ENCODE results near the gene RTEL1.

Gene RTEL1

GRCh38 chr20:63740070-63740626 is 82.0 kb downstream of the RTEL1 start:
- H3K9ac ChIP-seq (ENCODE audit: low read depth, low read length) = peak overlapping the region; percentile 74
- H3K4me1 ChIP-seq (ENCODE audit: insufficient read depth, low read length) = peaks cover 22% of the 10 kb centered on the region
- peaks cover 61% of the 10 kb centered on the region for H3K36me3 ChIP-seq (ENCODE audit: insufficient read depth, low read length)
- H2AFZ ChIP-seq (ENCODE audit: low read depth, low read length) = peak overlapping the region; percentile 57
- no peaks in the 10 kb centered on the region for H3K27me3 ChIP-seq (ENCODE audit: insufficient read depth, low read length, poor library complexity)
- ATAC-seq (ENCODE audit: insufficient read depth, low read depth) (peak; percentile 41), DNase-seq (peak; percentile 71)
- H3K9me3 ChIP-seq (ENCODE audit: insufficient read depth, low read length, severe bottlenecking) = no peaks in the 10 kb centered on the region
- peaks cover 34% of the 10 kb centered on the region for H4K20me1 ChIP-seq (ENCODE audit: insufficient read depth, low read length)
- peak overlapping the region; percentile 80 for H3K4me2 ChIP-seq (ENCODE audit: insufficient read depth, low read length)
- H3K4me3 ChIP-seq (ENCODE audit: low read depth in 1 of 2, low read length in 2 of 2) = peak overlapping the region; percentile 28 to 63
- H3K27ac ChIP-seq (ENCODE audit: low read length) = peak overlapping the region; percentile 66
- TF ChIP-seq CTCF (IDR thresholded peaks at IDR 0.05; ENCODE audit: borderline replicate concordance, extremely low read depth, low read length, poor library complexity, severe bottlenecking) = no peak
- TF ChIP-seq EZH2 (IDR thresholded peaks at IDR 0.05; ENCODE audit: borderline replicate concordance, low read depth, low read length, severe bottlenecking) = no peak
- peaks cover 8% of the 10 kb centered on the region; the same call in 1 of the 2 replicates for H3K79me2 ChIP-seq (ENCODE audit: insufficient read depth, low read length)

DNA sequence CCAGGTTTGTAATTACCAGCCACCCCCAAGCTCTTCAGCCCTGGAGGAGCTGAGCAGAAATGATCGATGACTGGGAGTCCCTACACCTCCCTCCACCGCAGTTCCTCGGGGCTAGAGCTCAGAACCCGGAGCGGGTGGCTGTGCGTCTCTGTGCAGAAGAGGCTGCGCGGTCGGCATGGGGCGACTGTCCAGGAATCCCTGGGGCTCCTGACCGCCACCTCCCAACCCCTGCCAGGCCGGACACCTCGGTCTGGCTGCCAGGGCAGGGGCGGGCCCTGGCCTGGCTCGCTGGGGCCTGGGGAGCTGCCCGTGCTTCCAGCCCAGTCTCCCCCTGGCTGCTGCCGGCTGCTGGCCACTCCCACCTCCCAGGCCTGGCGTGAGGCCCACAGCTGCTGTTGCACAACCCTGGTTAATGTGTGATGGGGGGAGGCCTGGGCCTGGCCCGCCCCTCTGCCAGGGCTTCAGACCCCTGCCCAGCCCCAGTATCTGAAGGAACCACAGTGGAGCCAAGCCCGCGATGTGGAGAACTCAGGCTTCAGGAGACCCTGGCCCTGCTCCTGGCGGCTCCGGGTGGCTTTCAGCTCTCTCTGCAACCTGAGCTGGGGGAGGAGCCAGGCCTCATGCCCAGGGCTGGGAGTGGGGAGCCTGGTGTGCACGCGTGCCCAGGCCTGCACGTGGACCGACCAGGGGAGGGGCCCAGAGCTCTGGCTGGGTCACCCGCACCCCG is 82.7 kb downstream of the RTEL1 start:
- no peak for TF ChIP-seq CTCF (IDR thresholded peaks at IDR 0.05; ENCODE audit: borderline replicate concordance, extremely low read depth, low read length, poor library complexity, severe bottlenecking)
- no peak for TF ChIP-seq EZH2 (IDR thresholded peaks at IDR 0.05; ENCODE audit: borderline replicate concordance, low read depth, low read length, severe bottlenecking)
- Histone ChIP-seq H3K27ac (ENCODE audit: low read length) (peak overlapping the region; percentile 66), H3K4me1 (ENCODE audit: insufficient read depth, low read length) (peaks cover 22% of the 10 kb centered on the region), H3K79me2 (ENCODE audit: insufficient read depth, low read length) (peaks cover 8% of the 10 kb centered on the region; the same call in 1 of the 2 replicates), H3K4me2 (ENCODE audit: insufficient read depth, low read length) (peak overlapping the region; percentile 80), H3K9me3 (ENCODE audit: insufficient read depth, low read length, severe bottlenecking) (no peaks in the 10 kb centered on the region), H3K9ac (ENCODE audit: low read depth, low read length) (peak overlapping the region; percentile 74), H2AFZ (ENCODE audit: low read depth, low read length) (peak overlapping the region; percentile 57), H3K36me3 (ENCODE audit: insufficient read depth, low read length) (peaks cover 54% of the 10 kb centered on the region), H4K20me1 (ENCODE audit: insufficient read depth, low read length) (peaks cover 31% of the 10 kb centered on the region), H3K4me3 (ENCODE audit: low read depth in 1 of 2, low read length in 2 of 2) (peak overlapping the region; percentile 28 to 63), H3K27me3 (ENCODE audit: insufficient read depth, low read length, poor library complexity) (no peaks in the 10 kb centered on the region)
- ATAC-seq (ENCODE audit: insufficient read depth, low read depth) (no peak; the same call in 2 of the 3 replicates), DNase-seq (peak; percentile 44)

DNA sequence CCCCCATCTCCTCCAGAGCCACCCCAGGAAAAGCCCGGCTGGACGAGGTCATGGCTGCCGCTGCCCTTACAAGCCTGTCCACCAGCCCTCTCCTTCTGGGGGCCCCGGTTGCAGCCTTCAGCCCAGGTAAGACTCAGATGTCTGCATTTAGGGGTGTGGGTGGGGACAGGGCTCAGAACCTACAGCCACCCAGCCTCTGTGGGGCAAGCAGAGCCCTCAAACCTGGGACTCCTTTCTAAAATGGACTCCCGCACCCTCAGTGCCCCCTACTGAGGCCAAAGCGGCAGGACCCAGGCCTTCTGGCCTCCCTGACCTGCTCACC is 83.2 kb downstream of the RTEL1 start:
- Histone ChIP-seq H3K9ac (ENCODE audit: low read depth, low read length) (peak overlapping the region; percentile 74), H3K27ac (ENCODE audit: low read length) (peak overlapping the region; percentile 57), H3K4me1 (ENCODE audit: insufficient read depth, low read length) (peaks cover 22% of the 10 kb centered on the region), H2AFZ (ENCODE audit: low read depth, low read length) (no peak overlapping the region), H3K36me3 (ENCODE audit: insufficient read depth, low read length) (peaks cover 49% of the 10 kb centered on the region), H3K4me2 (ENCODE audit: insufficient read depth, low read length) (peak overlapping the region; percentile 80), H4K20me1 (ENCODE audit: insufficient read depth, low read length) (peaks cover 27% of the 10 kb centered on the region), H3K27me3 (ENCODE audit: insufficient read depth, low read length, poor library complexity) (no peaks in the 10 kb centered on the region), H3K4me3 (ENCODE audit: low read depth in 1 of 2, low read length in 2 of 2) (peak overlapping the region in 1 of 2 experiments; percentile 63; a peak in 1 of 4 replicates), H3K79me2 (ENCODE audit: insufficient read depth, low read length) (peaks cover 8% of the 10 kb centered on the region; the same call in 1 of the 2 replicates), H3K9me3 (ENCODE audit: insufficient read depth, low read length, severe bottlenecking) (no peaks in the 10 kb centered on the region)
- no peak for DNase-seq
- TF ChIP-seq CTCF (IDR thresholded peaks at IDR 0.05; ENCODE audit: borderline replicate concordance, extremely low read depth, low read length, poor library complexity, severe bottlenecking) (no peak), EZH2 (IDR thresholded peaks at IDR 0.05; ENCODE audit: borderline replicate concordance, low read depth, low read length, severe bottlenecking) (no peak)
- ATAC-seq (ENCODE audit: insufficient read depth, low read depth) = no peak

Data from DND-41 (cell line).